HuH-7.5 (cell line): Measurements from ENCODE around the gene ZEB2.
"Not testable (repeated sequence)": the region's sequence is repeated elsewhere in the genome, so short reads cannot be mapped to it uniquely, and the experiment has no call there.

Experiments used
- DNase-seq: peaks from one replicate; pipeline ENCODE4 v3.0.0; 2011; ENCODE audit warnings: low spot score

ZEB2 gene

DNA sequence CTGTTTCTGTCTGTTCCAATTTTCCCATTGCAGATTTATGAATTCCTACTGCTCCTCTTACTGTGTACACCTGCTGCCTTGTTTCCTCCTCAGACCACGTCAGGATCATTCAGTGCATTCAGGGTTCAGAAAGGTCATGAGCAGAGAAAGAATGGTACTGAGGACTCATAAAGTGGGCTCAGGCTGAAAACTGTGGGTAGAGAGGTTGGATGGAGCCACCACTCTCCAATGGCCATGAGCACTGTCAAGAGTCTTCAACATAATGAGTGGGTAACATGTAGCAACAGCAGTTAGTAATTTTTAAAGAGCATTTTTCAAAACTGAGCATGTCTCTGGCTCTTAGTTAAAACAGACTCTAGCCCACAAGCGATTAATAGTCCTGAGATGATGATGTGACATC lies 138.2 kb downstream of the ZEB2 start:
- no peak for DNase-seq

- no peak for DNase-seq
Measured at GRCh38 chr2:144379851-144380311, 140.0 kb downstream of the ZEB2 start.

GRCh38 chr2:144378551-144378950 lies 141.4 kb downstream of the ZEB2 start:
- DNase-seq: no peak

- DNase-seq: no peak
Measured at GRCh38 chr2:144377914-144378313, 142.0 kb downstream of the ZEB2 start.

DNA sequence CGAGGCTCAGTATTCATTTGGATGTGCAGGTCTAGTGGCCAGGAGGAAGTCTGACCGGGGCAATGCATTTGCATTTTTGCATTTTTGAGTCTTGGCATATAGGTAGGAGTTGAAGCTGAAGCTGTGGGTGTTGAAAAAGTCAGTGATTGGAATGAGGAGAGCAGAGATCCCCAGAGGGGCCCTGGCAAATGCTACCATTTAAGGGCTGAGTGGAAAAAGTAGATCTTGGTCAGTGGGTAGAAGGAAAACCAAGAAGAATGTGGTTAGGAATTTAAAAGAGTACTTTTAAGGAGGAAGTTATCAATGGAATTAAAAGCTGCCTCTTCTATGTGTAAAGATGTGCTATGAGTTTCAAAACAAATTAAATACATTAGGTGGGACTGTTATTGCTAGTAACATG lies 143.0 kb downstream of the ZEB2 start:
- DNase-seq: no peak

GRCh38 chr2:144376460-144376859 lies 143.5 kb downstream of the ZEB2 start:
- DNase-seq: no peak

GRCh38 chr2:144374163-144374661 lies 145.7 kb downstream of the ZEB2 start:
- no peak for DNase-seq

- DNase-seq: no peak
Measured at GRCh38 chr2:144372410-144373080, 147.4 kb downstream of the ZEB2 start.

DNA sequence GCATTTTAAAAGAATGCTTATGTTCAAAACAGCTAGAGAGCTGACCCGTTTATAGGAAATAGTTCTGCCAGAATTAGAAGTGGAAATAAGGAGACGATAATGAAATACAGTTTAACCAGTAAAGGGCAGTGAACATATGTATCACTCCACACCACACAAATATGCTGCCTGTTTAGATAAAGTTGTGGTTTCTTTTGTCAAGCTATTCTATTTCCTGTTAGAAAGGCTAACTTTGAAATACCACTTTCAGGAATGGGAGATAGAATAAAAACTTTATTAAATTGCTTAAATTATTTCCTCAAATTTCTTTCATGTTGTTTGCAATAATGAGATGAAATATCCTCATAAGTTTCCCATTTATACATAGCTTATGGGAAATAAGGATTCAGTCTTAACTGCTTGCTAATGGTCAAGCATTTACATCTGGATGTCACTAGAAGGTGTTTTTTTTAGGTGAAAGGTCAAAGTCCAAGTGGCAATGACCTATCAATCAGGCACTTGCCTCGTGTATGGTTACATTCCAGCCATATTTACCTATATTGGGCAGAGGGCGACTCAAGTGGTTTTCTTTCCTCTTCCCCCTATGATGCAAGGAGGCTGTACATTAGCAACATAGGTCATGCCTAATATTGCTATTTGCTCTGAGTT lies 148.9 kb downstream of the ZEB2 start:
- DNase-seq: no peak

DNA sequence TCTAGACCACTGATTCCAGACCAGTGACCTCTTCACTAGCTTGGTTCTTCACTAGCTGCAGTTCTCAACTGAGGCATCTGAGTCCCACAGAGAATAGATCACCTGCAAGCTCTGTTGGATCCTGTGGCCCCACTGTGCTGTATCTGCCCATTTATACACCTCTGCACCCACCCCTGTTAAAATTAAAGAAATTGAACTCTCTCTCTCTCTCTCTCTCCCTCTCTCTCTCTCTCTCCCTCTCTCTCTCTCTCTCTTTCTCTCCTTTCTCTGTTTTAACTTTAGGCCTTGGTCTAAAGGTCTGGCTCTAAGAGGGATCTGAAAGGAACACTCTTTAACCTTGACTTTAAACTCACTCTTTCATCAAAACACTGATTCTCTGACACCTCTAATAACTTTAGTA lies 150.5 kb downstream of the ZEB2 start:
- no peak for DNase-seq

DNA sequence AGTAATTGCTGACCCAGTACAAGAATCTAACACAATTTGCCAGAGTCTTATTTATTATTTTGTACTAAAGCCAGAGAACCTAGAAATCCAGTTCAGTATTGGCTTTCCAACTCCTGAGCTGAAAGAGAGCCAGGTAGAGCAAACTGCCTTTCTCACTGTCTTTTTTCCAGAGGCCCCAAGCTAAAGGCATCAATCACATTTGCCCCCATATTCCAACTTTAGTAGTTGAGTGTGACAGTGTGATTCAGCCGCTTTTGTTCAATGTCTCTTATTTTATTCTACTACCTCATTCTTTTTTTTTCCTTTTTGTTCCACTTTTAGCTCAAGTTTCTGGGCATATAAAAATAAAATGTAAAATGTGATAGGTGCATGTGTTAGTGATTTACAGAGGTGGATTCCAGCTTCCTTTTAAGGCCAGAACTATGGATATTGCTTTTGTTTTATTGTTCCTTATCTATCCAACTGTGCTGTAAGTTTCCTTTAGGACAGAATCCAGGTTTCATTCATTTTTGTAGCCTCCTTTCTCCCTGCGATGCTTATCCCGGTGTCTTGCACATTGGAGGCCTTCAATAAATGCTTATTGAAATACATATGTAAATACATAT lies 153.0 kb downstream of the ZEB2 start:
- no peak for DNase-seq

DNA sequence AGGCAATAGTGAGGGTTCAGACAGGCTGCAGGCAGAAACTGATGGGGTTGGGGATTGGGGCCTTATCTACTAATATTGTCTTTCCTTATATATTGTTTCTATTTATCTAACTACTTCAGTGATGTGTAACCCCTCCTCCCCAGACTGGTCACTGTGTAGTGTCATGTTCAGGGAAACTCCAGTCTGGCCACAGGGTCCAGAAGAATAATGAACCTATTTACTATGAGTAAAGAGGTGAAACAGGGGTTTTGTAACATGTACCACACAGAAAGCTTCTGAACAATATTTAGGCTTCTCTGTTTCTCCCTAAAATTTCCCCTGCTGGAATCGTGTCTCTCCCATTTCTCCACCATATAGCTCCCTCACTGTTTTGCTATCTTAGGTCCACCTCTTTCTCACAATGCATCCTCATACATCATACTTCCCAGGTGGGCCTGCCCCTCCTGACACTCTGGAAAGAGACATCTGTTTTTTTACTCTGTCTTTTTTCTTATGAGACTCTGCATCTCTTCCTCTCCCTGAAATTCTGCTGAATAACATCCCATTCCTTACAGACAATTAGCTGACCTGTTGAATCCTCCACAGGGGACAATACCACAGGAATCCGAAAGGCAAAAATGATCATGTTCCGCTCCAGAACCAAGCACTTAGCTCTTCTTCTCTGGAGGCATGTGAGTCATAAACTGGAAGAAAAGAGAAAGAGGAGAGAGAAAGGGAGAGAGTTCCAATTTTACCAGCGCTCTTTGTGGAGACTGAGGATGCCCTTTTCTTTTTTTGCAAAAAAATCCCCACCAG lies 154.8 kb downstream of the ZEB2 start:
- DNase-seq: no peak

DNA sequence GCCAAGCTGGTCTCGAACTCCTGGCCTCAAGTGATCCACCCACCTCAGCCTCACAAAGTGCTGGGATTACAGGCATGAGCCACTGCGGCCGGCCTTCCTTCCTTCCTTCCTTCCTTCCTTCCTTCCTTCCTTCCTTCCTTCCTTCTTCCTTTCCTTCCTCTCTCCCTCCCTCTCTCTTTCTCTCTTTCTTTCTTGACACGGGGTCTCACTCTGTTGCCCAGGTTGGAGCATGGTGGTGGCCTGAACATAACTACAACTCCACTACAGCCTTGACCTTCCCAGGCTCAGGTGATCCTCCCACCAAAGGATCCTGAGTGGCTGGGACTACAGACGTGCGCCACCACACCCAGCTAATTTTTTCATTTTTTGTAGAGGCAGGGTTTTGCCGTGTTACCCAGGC lies 155.7 kb downstream of the ZEB2 start:
- DNase-seq: not testable (repeated sequence)

DNA sequence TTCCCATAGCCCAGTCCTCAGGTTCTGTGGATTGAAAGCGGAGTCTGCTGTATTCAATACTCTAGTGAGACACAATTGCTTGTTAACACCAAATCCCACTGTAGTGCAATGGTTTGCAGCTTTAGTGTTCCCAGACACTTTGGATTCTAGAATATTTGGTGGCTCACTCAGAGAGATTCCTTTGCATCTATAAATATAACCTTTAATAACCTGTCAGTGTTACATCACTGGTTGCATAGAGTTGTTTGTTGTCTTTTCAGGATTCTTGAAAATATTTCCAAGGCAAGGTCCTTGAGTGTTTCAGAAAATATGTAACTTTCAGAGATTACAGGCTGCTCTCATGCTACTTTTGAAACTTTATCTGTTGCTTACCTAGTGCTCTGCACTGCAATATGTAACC lies 157.5 kb downstream of the ZEB2 start:
- DNase-seq: no peak

GRCh38 chr2:144361742-144362141 lies 158.2 kb downstream of the ZEB2 start:
- no peak for DNase-seq

- no peak for DNase-seq
Measured at GRCh38 chr2:144359684-144360083, 160.2 kb downstream of the ZEB2 start.

DNA sequence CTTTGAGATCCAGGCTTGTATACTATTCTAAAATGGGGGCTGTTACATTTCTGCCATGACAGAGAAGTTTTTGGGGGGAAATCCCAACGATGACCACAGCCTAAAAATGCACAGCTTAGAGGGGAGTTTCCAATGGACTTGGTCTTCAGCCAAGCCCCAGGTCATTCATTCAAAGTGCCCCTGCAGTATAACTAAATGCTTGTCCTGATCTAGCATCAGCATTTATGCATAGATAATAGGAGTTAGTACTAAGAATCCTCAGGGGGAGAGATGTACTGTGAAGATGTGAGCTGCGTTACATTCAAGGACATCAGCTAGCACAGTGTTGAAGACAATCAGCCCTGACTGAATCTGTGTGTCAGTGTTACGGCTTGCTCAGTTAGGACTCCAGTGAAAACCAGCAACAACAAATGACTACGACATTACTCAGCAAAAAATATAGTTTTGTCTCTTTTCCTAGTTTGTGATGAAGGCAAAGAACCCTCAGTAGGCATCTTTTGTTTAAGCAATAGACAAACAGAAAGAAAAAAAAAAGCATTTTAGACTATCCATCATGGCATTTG lies 160.9 kb downstream of the ZEB2 start:
- no peak for DNase-seq

DNA sequence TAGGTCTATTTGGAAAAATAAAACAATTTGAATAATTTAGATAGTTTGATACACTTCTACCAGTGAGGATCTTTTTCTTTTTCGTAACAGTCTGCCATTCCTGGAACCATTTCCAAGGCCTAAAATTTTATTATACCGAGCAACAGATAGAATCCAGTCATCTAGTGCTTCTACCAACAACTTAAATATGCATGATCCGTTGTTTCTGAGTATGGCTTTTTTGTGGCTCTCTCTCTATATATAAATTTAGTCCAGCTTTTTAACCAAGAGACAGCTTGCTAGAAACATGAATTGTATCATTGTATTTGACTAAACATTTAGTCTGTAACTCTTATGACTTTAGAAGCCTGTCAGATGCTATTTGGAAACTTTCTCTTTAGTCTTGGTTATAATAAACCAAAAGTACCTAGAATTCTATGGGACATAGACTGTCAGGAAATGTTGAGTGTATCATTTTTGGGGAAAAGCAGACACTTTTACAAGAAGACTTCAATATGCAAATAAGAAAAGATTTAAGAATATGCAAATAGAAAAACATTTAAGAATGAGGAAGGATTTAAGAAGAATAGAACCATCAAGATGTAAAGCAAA lies 161.4 kb downstream of the ZEB2 start:
- DNase-seq: no peak

DNA sequence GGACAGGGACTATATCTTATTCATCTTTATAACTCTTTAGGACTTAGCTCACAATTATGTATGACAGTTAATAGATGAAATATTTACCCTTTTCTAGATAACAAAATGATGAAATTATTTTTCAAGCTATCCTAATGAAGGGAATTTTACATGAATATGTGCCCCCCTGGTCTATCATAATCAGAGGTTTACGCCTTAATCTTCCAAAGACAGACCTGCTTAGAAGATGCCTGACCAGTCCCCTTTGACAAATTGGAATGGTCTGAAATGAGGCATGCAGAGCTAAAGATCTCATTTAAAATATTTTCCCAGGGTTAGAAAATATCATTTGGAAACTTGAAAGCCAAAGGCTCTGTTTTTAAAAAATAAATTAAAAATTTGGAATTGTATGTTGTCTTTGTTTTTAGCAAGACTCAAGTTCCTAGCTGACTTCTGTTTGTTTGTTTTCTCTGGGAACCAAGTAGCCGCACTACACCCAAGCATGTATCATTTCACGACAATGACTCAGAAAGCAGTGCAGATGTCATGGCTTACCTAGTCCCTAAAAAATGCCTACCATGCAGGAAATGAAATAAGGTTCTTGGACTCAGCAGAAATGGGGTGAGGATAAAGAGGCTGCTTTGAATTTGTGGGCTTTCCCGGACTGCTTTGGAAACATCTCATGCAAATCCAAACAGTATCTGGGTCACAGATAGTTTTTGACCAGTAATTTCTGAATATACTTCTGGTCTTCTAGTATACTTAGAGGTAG lies 162.1 kb downstream of the ZEB2 start:
- DNase-seq: no peak

DNA sequence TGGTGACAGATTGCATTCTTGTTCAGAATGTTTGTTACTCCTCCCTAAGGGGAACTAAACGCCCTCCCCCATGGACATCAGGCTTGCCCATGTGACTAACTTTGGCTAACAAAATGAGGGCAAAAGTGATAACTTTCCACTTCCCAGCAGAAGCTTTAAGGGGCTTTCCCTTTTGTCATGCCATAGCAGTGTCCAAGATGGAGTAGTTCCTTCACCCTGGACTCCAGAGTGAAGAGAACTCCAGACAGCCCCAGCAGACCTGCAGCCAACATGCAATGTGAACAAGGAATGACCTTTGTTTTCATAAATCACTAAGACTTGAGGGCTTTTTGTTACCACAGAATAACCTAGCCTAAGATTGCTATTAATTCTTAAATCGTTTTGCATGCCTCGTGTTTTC lies 163.5 kb downstream of the ZEB2 start:
- no peak for DNase-seq

DNA sequence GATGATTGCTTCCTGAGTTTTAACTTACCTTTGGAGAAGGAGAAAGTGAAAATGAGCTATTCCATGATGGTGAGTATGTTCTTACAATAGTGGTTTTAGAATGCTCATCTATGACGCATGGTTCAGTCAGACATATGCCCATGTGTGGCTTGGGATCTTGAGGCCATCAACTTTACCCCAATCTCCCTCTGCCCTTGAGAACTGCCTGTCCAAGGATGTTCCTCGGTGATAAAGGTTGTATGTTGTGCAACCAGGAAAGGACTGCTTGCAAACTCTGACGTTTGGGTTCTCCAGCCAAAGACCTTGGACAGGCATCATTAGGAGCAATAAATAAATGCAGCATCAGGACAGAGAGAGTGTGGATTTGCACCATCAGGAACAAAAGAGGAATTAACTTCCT lies 165.0 kb downstream of the ZEB2 start:
- DNase-seq: no peak
